ENCODE results near the gene PRR14L. TPM values are rescaled to one million over a fixed set of nuclear protein-coding genes. Genes with fewer than 3 reads are reported as not detected.
"Not testable (repeated sequence)": the region's sequence is repeated elsewhere in the genome, so short reads cannot be mapped to it uniquely, and the experiment has no call there.

PRR14L gene
- polyA plus RNA-seq, 1 donor from 2014 or later: 14.3 TPM

GRCh38 chr22:31742115-31742514 lies 7.8 kb downstream of the PRR14L start:
- H3K4me2 ChIP-seq (ENCODE audit: low read length): no peak overlapping the region
- no peak for TF ChIP-seq CTCF (IDR thresholded peaks at IDR 0.05; ENCODE audit: poor library complexity, severe bottlenecking)
- TF ChIP-seq EP300 (conservative IDR thresholded peaks at IDR 0.05; ENCODE audit: poor library complexity, severe bottlenecking): no peak
- no peak for TF ChIP-seq RAD21 (conservative IDR thresholded peaks at IDR 0.05)
- TF ChIP-seq EZH2 (IDR thresholded peaks at IDR 0.05; ENCODE audit: borderline replicate concordance, insufficient read depth, low read length, poor library complexity, severe bottlenecking): no peak
- no peak for TF ChIP-seq TAF1 (IDR thresholded peaks at IDR 0.05; ENCODE audit: low read depth)
- no peak for TF ChIP-seq SMC3 (conservative IDR thresholded peaks at IDR 0.05; ENCODE audit: poor library complexity)
- TF ChIP-seq MXI1 (conservative IDR thresholded peaks at IDR 0.05; ENCODE audit: poor library complexity, severe bottlenecking): no peak
- TF ChIP-seq POLR2AphosphoS5 (IDR thresholded peaks at IDR 0.05): no peak
- TF ChIP-seq, protein P1, sequence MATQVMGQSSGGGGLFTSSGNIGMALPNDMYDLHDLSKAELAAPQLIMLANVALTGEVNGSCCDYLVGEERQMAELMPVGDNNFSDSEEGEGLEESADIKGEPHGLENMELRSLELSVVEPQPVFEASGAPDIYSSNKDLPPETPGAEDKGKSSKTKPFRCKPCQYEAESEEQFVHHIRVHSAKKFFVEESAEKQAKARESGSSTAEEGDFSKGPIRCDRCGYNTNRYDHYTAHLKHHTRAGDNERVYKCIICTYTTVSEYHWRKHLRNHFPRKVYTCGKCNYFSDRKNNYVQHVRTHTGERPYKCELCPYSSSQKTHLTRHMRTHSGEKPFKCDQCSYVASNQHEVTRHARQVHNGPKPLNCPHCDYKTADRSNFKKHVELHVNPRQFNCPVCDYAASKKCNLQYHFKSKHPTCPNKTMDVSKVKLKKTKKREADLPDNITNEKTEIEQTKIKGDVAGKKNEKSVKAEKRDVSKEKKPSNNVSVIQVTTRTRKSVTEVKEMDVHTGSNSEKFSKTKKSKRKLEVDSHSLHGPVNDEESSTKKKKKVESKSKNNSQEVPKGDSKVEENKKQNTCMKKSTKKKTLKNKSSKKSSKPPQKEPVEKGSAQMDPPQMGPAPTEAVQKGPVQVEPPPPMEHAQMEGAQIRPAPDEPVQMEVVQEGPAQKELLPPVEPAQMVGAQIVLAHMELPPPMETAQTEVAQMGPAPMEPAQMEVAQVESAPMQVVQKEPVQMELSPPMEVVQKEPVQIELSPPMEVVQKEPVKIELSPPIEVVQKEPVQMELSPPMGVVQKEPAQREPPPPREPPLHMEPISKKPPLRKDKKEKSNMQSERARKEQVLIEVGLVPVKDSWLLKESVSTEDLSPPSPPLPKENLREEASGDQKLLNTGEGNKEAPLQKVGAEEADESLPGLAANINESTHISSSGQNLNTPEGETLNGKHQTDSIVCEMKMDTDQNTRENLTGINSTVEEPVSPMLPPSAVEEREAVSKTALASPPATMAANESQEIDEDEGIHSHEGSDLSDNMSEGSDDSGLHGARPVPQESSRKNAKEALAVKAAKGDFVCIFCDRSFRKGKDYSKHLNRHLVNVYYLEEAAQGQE (IDR thresholded peaks at IDR 0.05; ENCODE audit: borderline replicate concordance): no peak
- H3F3A ChIP-seq (ENCODE audit: insufficient read depth, low read length, poor library complexity, severe bottlenecking): no peaks in the 10 kb centered on the region
- H3K4me3 ChIP-seq (ENCODE audit: low read length): no peak overlapping the region
- no peak overlapping the region for H2AFZ ChIP-seq (ENCODE audit: low read depth, low read length)
- H3K27ac ChIP-seq (ENCODE audit: low read length): no peak overlapping the region
- H3K9me3 ChIP-seq (ENCODE audit: low read length): no peaks in the 10 kb centered on the region
- H3K27me3 ChIP-seq (ENCODE audit: insufficient read depth, low read depth, low read length): no peaks in the 10 kb centered on the region
- peaks cover 39% of the 10 kb centered on the region for H3K79me2 ChIP-seq (replicated peaks; ENCODE audit: insufficient read depth, low read length)
- H3K9me2 ChIP-seq (ENCODE audit: insufficient read depth, low read length): no peaks in the 10 kb centered on the region
- H3K36me3 ChIP-seq (ENCODE audit: insufficient read depth, low read length): no peaks in the 10 kb centered on the region
- no peak overlapping the region for H3K9ac ChIP-seq (ENCODE audit: low read length)
- H4K20me1 ChIP-seq (ENCODE audit: insufficient read depth): no peaks in the 10 kb centered on the region

DNA sequence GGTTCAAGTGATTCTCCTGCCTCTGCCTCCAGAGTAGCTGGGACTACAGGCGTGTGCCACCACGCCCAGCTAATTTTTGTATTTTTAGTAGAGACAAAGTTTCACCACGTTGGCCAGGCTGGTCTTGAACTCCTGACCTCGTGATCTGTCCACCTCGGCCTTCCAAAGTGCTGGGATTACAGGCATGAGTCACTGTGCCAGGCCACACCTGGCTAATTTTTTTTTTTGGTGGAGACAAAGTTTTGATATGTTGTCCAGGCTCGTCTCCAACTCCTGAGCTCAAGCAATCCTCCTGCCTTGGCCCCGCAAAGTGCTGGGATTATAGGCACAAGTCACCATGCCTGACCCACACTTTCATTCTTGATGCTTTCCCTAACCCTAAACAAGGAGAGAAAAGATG lies 9.6 kb downstream of the PRR14L start:
- H4K20me1 ChIP-seq (ENCODE audit: insufficient read depth); H3K27ac ChIP-seq (ENCODE audit: low read length); H3K4me2 ChIP-seq (ENCODE audit: low read length); H3K36me3 ChIP-seq (ENCODE audit: insufficient read depth, low read length); H3K27me3 ChIP-seq (ENCODE audit: insufficient read depth, low read depth, low read length); H3K4me3 ChIP-seq (ENCODE audit: low read length); H3K9me3 ChIP-seq (ENCODE audit: low read length); H3K9me2 ChIP-seq (ENCODE audit: insufficient read depth, low read length); H3F3A ChIP-seq (ENCODE audit: insufficient read depth, low read length, poor library complexity, severe bottlenecking); H3K9ac ChIP-seq (ENCODE audit: low read length); H2AFZ ChIP-seq (ENCODE audit: low read depth, low read length): not testable (repeated sequence)
- H3K79me2 ChIP-seq (replicated peaks; ENCODE audit: insufficient read depth, low read length): peaks cover 34% of the 10 kb centered on the region

GRCh38 chr22:31739795-31740201 lies 10.1 kb downstream of the PRR14L start:
- Histone ChIP-seq H3K36me3 (ENCODE audit: insufficient read depth, low read length) (no peaks in the 10 kb centered on the region), H3K9me3 (ENCODE audit: low read length) (no peaks in the 10 kb centered on the region), H4K20me1 (ENCODE audit: insufficient read depth) (no peaks in the 10 kb centered on the region), H3K9me2 (ENCODE audit: insufficient read depth, low read length) (no peaks in the 10 kb centered on the region), H3K27me3 (ENCODE audit: insufficient read depth, low read depth, low read length) (no peaks in the 10 kb centered on the region), H3K4me3 (ENCODE audit: low read length) (no peak overlapping the region), H3F3A (ENCODE audit: insufficient read depth, low read length, poor library complexity, severe bottlenecking) (no peaks in the 10 kb centered on the region), H2AFZ (ENCODE audit: low read depth, low read length) (no peak overlapping the region), H3K9ac (ENCODE audit: low read length) (no peak overlapping the region), H3K4me2 (ENCODE audit: low read length) (no peak overlapping the region), H3K79me2 (replicated peaks; ENCODE audit: insufficient read depth, low read length) (peaks cover 36% of the 10 kb centered on the region), H3K27ac (ENCODE audit: low read length) (no peak overlapping the region)
- TF ChIP-seq, protein P1 (IDR thresholded peaks at IDR 0.05; ENCODE audit: borderline replicate concordance): no peak
- TF ChIP-seq EZH2 (IDR thresholded peaks at IDR 0.05; ENCODE audit: borderline replicate concordance, insufficient read depth, low read length, poor library complexity, severe bottlenecking) (no peak), SMC3 (conservative IDR thresholded peaks at IDR 0.05; ENCODE audit: poor library complexity) (no peak), POLR2AphosphoS5 (IDR thresholded peaks at IDR 0.05) (no peak), RAD21 (conservative IDR thresholded peaks at IDR 0.05) (no peak)

Measured in neural cell (in vitro differentiated cells).